HL-60 (cell line): ENCODE measurements around the gene LMF1.

Experiments used
- DNase-seq, 2 experiments: peaks; one replicate each; pipeline ENCODE4 v3.0.0-alpha.2; 2010 to 2020; ENCODE audit warnings: low read depth in 1 of 2, low spot score in 1 of 2
- H3K27ac ChIP-seq: fragments of 250-450 bp; sonication (Bioruptor Pico); replicated peaks from 2 replicates; pipeline ENCODE4 v1.5.1; 2020; ENCODE audit warnings: mild to moderate bottlenecking, moderate library complexity
- H3K27me3 ChIP-seq: fragments of 250-450 bp; sonication (Bioruptor Pico); 2 replicates; pipeline ENCODE4 v1.5.1; 2021; ENCODE audit warnings: mild to moderate bottlenecking, moderate library complexity; ENCODE audit not compliant: insufficient read depth, poor library complexity, severe bottlenecking
- H3K4me3 ChIP-seq: replicated peaks from 2 replicates; pipeline ENCODE4 v1.5.1; 2011; ENCODE audit warnings: mild to moderate bottlenecking, control low read depth, low read length; ENCODE audit not compliant: insufficient read depth
- GABPA ChIP-seq: IDR thresholded peaks from 2 replicates; pipeline ENCODE4 v1.6.1; 2012; ENCODE audit warnings: low read depth
- POLR2AphosphoS5 ChIP-seq: IDR thresholded peaks from 2 replicates; pipeline ENCODE4 v1.6.1; 2012; ENCODE audit warnings: low read depth
- SPI1 ChIP-seq: IDR thresholded peaks from 2 replicates; pipeline ENCODE4 v1.6.1; 2012; ENCODE audit warnings: low read depth, mild to moderate bottlenecking, borderline replicate concordance
- TF ChIP-seq, protein P1 (sequence below): IDR thresholded peaks from 2 replicates; pipeline ENCODE4 v1.6.1; 2012; ENCODE audit warnings: low read depth; ENCODE audit not compliant: insufficient replicate concordance
- TF ChIP-seq, protein P2 (sequence below): IDR thresholded peaks from one replicate; pipeline ENCODE4 v1.5.1; 2011; ENCODE audit warnings: low read length, control low read depth, inconsistent platforms; ENCODE audit not compliant: insufficient read depth

The LMF1 gene

DNA sequence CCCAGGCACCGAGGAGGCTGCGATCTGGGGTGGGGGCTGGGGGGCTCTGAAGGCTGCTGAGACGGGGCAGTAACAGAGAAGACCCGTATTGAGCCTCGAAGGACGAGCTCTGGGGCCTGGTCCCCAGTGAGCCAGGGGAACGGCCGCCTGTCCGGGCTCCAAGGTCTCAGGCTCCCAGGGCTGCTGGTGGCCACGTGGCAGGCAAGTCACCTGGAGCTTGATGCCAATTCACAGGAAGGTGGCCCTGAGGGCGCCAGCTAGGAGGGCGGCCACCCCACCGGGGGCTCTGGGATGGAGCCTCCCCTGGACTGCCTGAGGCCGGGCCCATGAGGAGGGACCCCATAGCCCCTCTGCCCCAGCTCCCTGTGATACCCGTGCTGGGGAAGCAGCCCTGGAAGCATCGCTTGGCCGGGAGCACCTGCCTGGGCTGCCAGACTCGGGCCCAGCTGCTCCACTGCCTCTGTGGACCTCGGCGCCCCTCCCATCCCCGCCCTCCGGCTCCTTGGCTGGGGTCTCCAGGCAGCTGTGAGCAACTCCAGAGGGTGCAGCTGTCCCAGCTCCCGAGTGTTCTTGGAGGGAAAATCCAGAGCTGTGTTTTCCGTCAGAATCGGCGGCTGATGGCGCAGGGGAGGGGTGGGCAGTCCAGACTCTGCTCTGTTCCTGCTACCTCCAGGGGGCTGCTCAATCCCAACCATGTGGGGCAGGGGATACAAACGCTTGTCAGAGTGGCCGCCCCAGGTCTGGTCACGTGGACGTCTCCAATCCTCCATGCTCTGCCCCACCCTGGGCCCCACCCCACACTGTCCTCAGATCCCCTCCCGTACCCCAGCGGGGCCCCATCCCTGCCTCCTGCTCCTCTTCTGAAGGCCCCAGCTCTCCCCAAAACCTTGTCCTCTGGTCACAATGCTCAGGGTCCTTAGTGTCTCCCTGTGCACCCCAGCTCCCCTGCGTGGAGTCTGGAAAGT lies 103.1 kb downstream of the LMF1 start:
- DNase-seq: no peak
- no peak for TF ChIP-seq GABPA
- TF ChIP-seq POLR2AphosphoS5: no peak
- TF ChIP-seq, protein P1, sequence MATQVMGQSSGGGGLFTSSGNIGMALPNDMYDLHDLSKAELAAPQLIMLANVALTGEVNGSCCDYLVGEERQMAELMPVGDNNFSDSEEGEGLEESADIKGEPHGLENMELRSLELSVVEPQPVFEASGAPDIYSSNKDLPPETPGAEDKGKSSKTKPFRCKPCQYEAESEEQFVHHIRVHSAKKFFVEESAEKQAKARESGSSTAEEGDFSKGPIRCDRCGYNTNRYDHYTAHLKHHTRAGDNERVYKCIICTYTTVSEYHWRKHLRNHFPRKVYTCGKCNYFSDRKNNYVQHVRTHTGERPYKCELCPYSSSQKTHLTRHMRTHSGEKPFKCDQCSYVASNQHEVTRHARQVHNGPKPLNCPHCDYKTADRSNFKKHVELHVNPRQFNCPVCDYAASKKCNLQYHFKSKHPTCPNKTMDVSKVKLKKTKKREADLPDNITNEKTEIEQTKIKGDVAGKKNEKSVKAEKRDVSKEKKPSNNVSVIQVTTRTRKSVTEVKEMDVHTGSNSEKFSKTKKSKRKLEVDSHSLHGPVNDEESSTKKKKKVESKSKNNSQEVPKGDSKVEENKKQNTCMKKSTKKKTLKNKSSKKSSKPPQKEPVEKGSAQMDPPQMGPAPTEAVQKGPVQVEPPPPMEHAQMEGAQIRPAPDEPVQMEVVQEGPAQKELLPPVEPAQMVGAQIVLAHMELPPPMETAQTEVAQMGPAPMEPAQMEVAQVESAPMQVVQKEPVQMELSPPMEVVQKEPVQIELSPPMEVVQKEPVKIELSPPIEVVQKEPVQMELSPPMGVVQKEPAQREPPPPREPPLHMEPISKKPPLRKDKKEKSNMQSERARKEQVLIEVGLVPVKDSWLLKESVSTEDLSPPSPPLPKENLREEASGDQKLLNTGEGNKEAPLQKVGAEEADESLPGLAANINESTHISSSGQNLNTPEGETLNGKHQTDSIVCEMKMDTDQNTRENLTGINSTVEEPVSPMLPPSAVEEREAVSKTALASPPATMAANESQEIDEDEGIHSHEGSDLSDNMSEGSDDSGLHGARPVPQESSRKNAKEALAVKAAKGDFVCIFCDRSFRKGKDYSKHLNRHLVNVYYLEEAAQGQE: no peak
- Histone ChIP-seq H3K27ac (no peak overlapping the region), H3K27me3 (no peaks in the 10 kb centered on the region), H3K4me3 (no peak overlapping the region)

DNA sequence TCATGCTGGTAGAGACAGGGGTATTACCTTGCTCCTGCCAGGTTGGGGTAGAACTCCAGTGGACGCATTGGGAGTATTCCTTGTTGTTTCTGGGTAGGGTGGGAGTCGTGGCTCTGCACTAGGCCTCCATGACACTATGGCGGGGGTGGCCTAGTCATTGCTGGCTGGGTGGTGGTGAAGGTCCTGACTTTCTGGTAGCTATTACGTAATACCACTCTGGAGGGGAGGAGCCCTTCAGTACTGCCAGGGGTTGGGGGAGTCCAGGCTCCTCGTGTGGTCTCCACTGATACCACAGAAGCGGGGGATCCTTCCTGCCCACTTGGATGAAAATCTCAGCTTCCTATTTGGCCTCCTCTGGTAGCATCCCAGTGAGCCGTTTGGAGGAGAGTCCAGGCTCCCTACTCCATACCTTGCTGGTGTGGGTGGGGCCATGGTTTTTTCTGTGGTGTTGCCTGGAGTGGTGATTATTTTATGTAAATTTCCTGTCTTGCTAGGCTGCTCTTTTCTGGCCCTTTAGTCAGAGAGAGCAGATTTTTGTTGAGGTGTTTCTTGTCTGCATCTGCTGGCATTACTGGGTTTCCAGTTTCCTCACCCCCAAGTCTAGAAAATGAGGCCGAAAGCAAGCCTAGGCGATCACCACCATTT lies 104.4 kb downstream of the LMF1 start:
- H3K4me3 ChIP-seq: no peak overlapping the region
- no peak overlapping the region for H3K27ac ChIP-seq
- TF ChIP-seq POLR2AphosphoS5: no peak
- no peak for TF ChIP-seq SPI1
- TF ChIP-seq, protein P2, sequence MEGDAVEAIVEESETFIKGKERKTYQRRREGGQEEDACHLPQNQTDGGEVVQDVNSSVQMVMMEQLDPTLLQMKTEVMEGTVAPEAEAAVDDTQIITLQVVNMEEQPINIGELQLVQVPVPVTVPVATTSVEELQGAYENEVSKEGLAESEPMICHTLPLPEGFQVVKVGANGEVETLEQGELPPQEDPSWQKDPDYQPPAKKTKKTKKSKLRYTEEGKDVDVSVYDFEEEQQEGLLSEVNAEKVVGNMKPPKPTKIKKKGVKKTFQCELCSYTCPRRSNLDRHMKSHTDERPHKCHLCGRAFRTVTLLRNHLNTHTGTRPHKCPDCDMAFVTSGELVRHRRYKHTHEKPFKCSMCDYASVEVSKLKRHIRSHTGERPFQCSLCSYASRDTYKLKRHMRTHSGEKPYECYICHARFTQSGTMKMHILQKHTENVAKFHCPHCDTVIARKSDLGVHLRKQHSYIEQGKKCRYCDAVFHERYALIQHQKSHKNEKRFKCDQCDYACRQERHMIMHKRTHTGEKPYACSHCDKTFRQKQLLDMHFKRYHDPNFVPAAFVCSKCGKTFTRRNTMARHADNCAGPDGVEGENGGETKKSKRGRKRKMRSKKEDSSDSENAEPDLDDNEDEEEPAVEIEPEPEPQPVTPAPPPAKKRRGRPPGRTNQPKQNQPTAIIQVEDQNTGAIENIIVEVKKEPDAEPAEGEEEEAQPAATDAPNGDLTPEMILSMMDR: no peak
- TF ChIP-seq, protein P1: no peak
- TF ChIP-seq GABPA: no peak
- H3K27me3 ChIP-seq: no peaks in the 10 kb centered on the region
- DNase-seq: no peak

DNA sequence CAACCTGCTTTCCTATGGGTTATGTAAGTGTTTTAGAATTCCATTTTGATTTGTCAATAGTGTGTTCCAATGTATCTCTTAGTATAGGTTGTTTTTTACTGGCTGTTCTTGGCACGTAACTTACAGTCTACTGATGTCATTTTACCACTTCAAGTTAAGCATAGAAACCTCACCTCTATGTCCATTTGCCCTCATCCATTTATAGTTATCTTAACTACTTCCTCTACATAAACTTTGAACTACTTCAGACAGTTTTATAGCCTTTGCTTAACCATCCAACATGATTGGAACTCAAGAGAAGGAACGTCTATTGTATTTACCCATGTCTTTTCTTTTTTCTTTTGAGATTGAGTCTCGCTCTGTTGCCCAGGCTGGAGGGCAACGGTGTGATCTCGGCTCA lies 105.8 kb downstream of the LMF1 start:
- Histone ChIP-seq H3K27me3 (no peaks in the 10 kb centered on the region), H3K27ac (no peak overlapping the region), H3K4me3 (no peak overlapping the region)
- no peak for DNase-seq
- TF ChIP-seq, protein P1: no peak
- no peak for TF ChIP-seq POLR2AphosphoS5
- TF ChIP-seq, protein P2: no peak
